GM12864 (cell line): ENCODE measurements around the gene CAVIN2.

ENCODE experiments used
- DNase-seq: peaks from one replicate; pipeline ENCODE4 v3.0.0-alpha.2; 2011; ENCODE audit warnings: low read depth
- H3K4me3 ChIP-seq: 2 replicates; pipeline ENCODE4 v1.5.1; 2011; ENCODE audit warnings: mild to moderate bottlenecking, low read depth, low read length, control low read depth
- CTCF ChIP-seq: IDR thresholded peaks from 2 replicates; pipeline ENCODE4 v1.5.1; 2011; ENCODE audit warnings: low read depth, mild to moderate bottlenecking, moderate library complexity, low read length, control low read depth, inconsistent platforms; ENCODE audit errors: missing control alignments

The CAVIN2 gene

GRCh38 chr2:191833356-191833755 is 13.5 kb downstream of the CAVIN2 start:
- DNase-seq = no peak
- no peak for TF ChIP-seq CTCF
- H3K4me3 ChIP-seq = no peak overlapping the region

- no peak for DNase-seq
- H3K4me3 ChIP-seq = no peak overlapping the region
- no peak for TF ChIP-seq CTCF
Observed at GRCh38 chr2:191832668-191833067, 14.2 kb downstream of the CAVIN2 start.

- no peak for DNase-seq
- no peak for TF ChIP-seq CTCF
- no peak overlapping the region for H3K4me3 ChIP-seq
Observed at GRCh38 chr2:191831410-191831994, 15.4 kb downstream of the CAVIN2 start.

- no peak for DNase-seq
- no peak for TF ChIP-seq CTCF
- H3K4me3 ChIP-seq = no peak overlapping the region
Observed at GRCh38 chr2:191824398-191824797, 22.5 kb downstream of the CAVIN2 start.

- H3K4me3 ChIP-seq = no peak overlapping the region
- TF ChIP-seq CTCF = no peak
- no peak for DNase-seq
Observed at GRCh38 chr2:191821078-191821477, 25.8 kb downstream of the CAVIN2 start.

GRCh38 chr2:191818725-191819350 is 28.1 kb downstream of the CAVIN2 start:
- no peak overlapping the region for H3K4me3 ChIP-seq
- DNase-seq = no peak
- TF ChIP-seq CTCF = no peak

- H3K4me3 ChIP-seq = no peak overlapping the region
- no peak for DNase-seq
- no peak for TF ChIP-seq CTCF
Observed at GRCh38 chr2:191818133-191818532, 28.8 kb downstream of the CAVIN2 start.
